Astrocyte (in vitro differentiated cells and primary cell): ENCODE measurements around the gene FRMD3. TPM values are rescaled to one million over a fixed set of nuclear protein-coding genes. Genes with fewer than 3 reads are reported as not detected.

Source experiments
- DNase-seq: peaks from one replicate; pipeline ENCODE4 v3.0.0-alpha.2; 2010; ENCODE audit warnings: low read depth
- FAIRE-seq: peaks from 2 replicates; lab custom pipeline; 2011; peaks lifted over from hg19 to GRCh38; lab: Jason Lieb, UNC
- H2AFZ ChIP-seq: 2 replicates; pipeline ENCODE4 v1.6.0; 2012; ENCODE audit warnings: low read depth, low read length, inconsistent platforms
- H3K27ac ChIP-seq: 2 replicates; pipeline ENCODE4 v1.5.1; 2011; ENCODE audit warnings: low read depth, low read length, inconsistent platforms
- H3K27me3 ChIP-seq: 2 replicates; pipeline ENCODE4 v1.6.0; 2011; ENCODE audit warnings: low read length, inconsistent platforms; ENCODE audit not compliant: insufficient read depth
- H3K36me3 ChIP-seq: 2 replicates; pipeline ENCODE4 v1.5.1; 2011; ENCODE audit warnings: low read length, inconsistent platforms; ENCODE audit not compliant: insufficient read depth
- H3K4me1 ChIP-seq: 2 replicates; pipeline ENCODE4 v1.5.1; 2011; ENCODE audit warnings: low read length, inconsistent platforms; ENCODE audit not compliant: insufficient read depth
- H3K4me2 ChIP-seq: 2 replicates; pipeline ENCODE4 v1.6.0; 2012; ENCODE audit warnings: low read length, inconsistent platforms
- H3K4me3 ChIP-seq: 2 replicates; pipeline ENCODE4 v1.5.1; 2011; ENCODE audit warnings: low read depth, mild to moderate bottlenecking, low read length, inconsistent platforms; ENCODE audit not compliant: insufficient read depth
- H3K79me2 ChIP-seq: 2 replicates; pipeline ENCODE4 v1.6.0; 2012; ENCODE audit warnings: mild to moderate bottlenecking, low read length, inconsistent platforms; ENCODE audit not compliant: insufficient read depth
- H3K9ac ChIP-seq: 2 replicates; pipeline ENCODE4 v1.6.0; 2012; ENCODE audit warnings: mild to moderate bottlenecking, low read length, inconsistent platforms
- H3K9me3 ChIP-seq: 2 replicates; pipeline ENCODE4 v1.5.1; 2012; ENCODE audit warnings: low read depth, mild to moderate bottlenecking, low read length, inconsistent platforms; ENCODE audit not compliant: insufficient read depth
- H4K20me1 ChIP-seq: 2 replicates; pipeline ENCODE4 v1.6.0; 2012; ENCODE audit warnings: low read length, inconsistent platforms; ENCODE audit not compliant: insufficient read depth
- H3K27ac Mint-ChIP-seq: one replicate; pipeline ENCODE4 v1.8.0; 2021; ENCODE audit warnings: mild to moderate bottlenecking, mixed read lengths; ENCODE audit not compliant: unreplicated experiment
- H3K27me3 Mint-ChIP-seq: one replicate; pipeline ENCODE4 v1.8.0; 2021; ENCODE audit warnings: low read depth, mixed read lengths; ENCODE audit not compliant: unreplicated experiment
- H3K36me3 Mint-ChIP-seq: one replicate; pipeline ENCODE4 v1.8.0; 2021; ENCODE audit warnings: low read depth, mixed read lengths; ENCODE audit not compliant: unreplicated experiment
- H3K4me1 Mint-ChIP-seq: one replicate; pipeline ENCODE4 v1.8.0; 2021; ENCODE audit warnings: low read depth, mixed read lengths; ENCODE audit not compliant: unreplicated experiment
- H3K4me3 Mint-ChIP-seq: one replicate; pipeline ENCODE4 v1.8.0; 2021; ENCODE audit warnings: mild to moderate bottlenecking, moderate library complexity, mixed read lengths; ENCODE audit not compliant: unreplicated experiment
- H3K9me3 Mint-ChIP-seq: one replicate; pipeline ENCODE4 v1.8.0; 2021; ENCODE audit warnings: mild to moderate bottlenecking, mixed read lengths; ENCODE audit not compliant: unreplicated experiment
- EZH2 ChIP-seq: IDR thresholded peaks from 2 replicates; pipeline ENCODE4 v1.6.1; 2012; ENCODE audit warnings: mild to moderate bottlenecking, low read length, inconsistent platforms; ENCODE audit not compliant: insufficient read depth
- total RNA-seq: library from RNA; stranded (reverse); gene quantifications from 2 replicates; pipeline ENCODE4 v1.2.1, GENCODE V29; 2021
- TF ChIP-seq, protein P1 (sequence below): IDR thresholded peaks from 2 replicates; pipeline ENCODE4 v1.5.1; 2011; ENCODE audit warnings: low read depth, mild to moderate bottlenecking, inconsistent platforms, low read length, moderate library complexity; ENCODE audit not compliant: insufficient read depth

FRMD3 gene
- total RNA-seq, 1 donor from 2014 or later: 0.39 TPM

- no peaks in the 10 kb centered on the region for H3K27me3 ChIP-seq
- H3K4me3 ChIP-seq: no peak overlapping the region
Observed at GRCh38 chr9:83236029-83236696, 302.0 kb downstream of the FRMD3 start.

GRCh38 chr9:83235526-83235925, 302.7 kb downstream of the FRMD3 start:
- no peaks in the 10 kb centered on the region for H3K9me3 ChIP-seq
- no peak overlapping the region for H3K4me3 ChIP-seq
- Mint-ChIP-seq H3K4me1 (peaks cover 5% of the 10 kb centered on the region), H3K4me3 (no peak overlapping the region), H3K36me3 (peaks cover 5% of the 10 kb centered on the region), H3K27me3 (no peaks in the 10 kb centered on the region), H3K9me3 (peaks cover 7% of the 10 kb centered on the region), H3K27ac (no peak overlapping the region)
- H3K27me3 ChIP-seq: no peaks in the 10 kb centered on the region
- FAIRE-seq: no peak
- TF ChIP-seq, protein P1, sequence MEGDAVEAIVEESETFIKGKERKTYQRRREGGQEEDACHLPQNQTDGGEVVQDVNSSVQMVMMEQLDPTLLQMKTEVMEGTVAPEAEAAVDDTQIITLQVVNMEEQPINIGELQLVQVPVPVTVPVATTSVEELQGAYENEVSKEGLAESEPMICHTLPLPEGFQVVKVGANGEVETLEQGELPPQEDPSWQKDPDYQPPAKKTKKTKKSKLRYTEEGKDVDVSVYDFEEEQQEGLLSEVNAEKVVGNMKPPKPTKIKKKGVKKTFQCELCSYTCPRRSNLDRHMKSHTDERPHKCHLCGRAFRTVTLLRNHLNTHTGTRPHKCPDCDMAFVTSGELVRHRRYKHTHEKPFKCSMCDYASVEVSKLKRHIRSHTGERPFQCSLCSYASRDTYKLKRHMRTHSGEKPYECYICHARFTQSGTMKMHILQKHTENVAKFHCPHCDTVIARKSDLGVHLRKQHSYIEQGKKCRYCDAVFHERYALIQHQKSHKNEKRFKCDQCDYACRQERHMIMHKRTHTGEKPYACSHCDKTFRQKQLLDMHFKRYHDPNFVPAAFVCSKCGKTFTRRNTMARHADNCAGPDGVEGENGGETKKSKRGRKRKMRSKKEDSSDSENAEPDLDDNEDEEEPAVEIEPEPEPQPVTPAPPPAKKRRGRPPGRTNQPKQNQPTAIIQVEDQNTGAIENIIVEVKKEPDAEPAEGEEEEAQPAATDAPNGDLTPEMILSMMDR: no peak
- no peak for TF ChIP-seq EZH2
- no peak overlapping the region for H3K4me2 ChIP-seq
- no peaks in the 10 kb centered on the region for H3K4me1 ChIP-seq
- H3K36me3 ChIP-seq: no peaks in the 10 kb centered on the region
- H4K20me1 ChIP-seq: no peaks in the 10 kb centered on the region
- no peaks in the 10 kb centered on the region for H3K79me2 ChIP-seq
- no peak for DNase-seq
- no peak overlapping the region for H3K9ac ChIP-seq
- H2AFZ ChIP-seq: no peak overlapping the region
- no peak overlapping the region for H3K27ac ChIP-seq

More at GRCh38 chr9:83236029-83236696, 302.0 kb downstream of the FRMD3 start:
- Mint-ChIP-seq H3K36me3 (peaks cover 2% of the 10 kb centered on the region), H3K4me3 (no peak overlapping the region), H3K4me1 (peaks cover 5% of the 10 kb centered on the region), H3K9me3 (peaks cover 5% of the 10 kb centered on the region), H3K27me3 (no peaks in the 10 kb centered on the region), H3K27ac (no peak overlapping the region)
- Histone ChIP-seq H3K9me3 (no peaks in the 10 kb centered on the region), H3K4me1 (no peaks in the 10 kb centered on the region), H3K36me3 (no peaks in the 10 kb centered on the region), H2AFZ (no peak overlapping the region), H4K20me1 (no peaks in the 10 kb centered on the region), H3K27ac (no peak overlapping the region), H3K79me2 (no peaks in the 10 kb centered on the region), H3K9ac (no peak overlapping the region), H3K4me2 (no peak overlapping the region)
- TF ChIP-seq, protein P1: no peak
- TF ChIP-seq EZH2: no peak
- FAIRE-seq (no peak), DNase-seq (no peak)

DNA sequence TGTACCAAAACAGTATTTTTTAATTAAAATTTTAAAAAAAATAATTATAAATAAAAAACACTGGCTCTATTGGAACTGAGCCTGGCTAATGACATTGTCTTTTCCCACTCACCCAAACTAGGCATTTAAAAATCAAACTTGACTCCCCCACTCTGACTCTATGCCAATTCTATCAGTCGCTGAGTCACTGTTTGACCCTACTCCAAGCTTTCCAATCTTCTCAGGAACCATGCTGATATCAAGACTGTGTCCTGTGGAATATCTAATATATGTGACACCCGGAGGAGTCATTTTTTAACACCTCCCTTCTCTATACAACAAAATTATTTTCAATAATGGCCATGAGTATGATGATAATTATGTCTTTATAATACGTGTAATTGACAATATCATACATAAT, 303.7 kb downstream of the FRMD3 start:
- TF ChIP-seq, protein P1: no peak
- no peak for TF ChIP-seq EZH2
- H3K27me3 Mint-ChIP-seq: no peaks in the 10 kb centered on the region
- Histone ChIP-seq H3K27me3 (no peaks in the 10 kb centered on the region), H3K4me3 (no peak overlapping the region), H3K79me2 (no peaks in the 10 kb centered on the region), H2AFZ (no peak overlapping the region), H3K9ac (no peak overlapping the region), H3K9me3 (no peaks in the 10 kb centered on the region), H3K4me1 (no peaks in the 10 kb centered on the region), H4K20me1 (no peaks in the 10 kb centered on the region), H3K4me2 (no peak overlapping the region), H3K27ac (no peak overlapping the region), H3K36me3 (no peaks in the 10 kb centered on the region)
- H3K4me3 Mint-ChIP-seq: no peak overlapping the region
- H3K4me1 Mint-ChIP-seq: peaks cover 2% of the 10 kb centered on the region
- H3K27ac Mint-ChIP-seq: no peak overlapping the region
- DNase-seq: no peak
- H3K9me3 Mint-ChIP-seq: peaks cover 9% of the 10 kb centered on the region
- no peak for FAIRE-seq
- peaks cover 5% of the 10 kb centered on the region for H3K36me3 Mint-ChIP-seq
